ENCODE measurements around the gene MSI2. TPM values are rescaled to one million over a fixed set of nuclear protein-coding genes. Genes with fewer than 3 reads are reported as not detected.
"Not testable (repeated sequence)": the region's sequence is repeated elsewhere in the genome, so short reads cannot be mapped to it uniquely, and the experiment has no call there.

The MSI2 gene
- total and polyA plus RNA-seq, 2 experiments from 2014 or later, result 18.9 to 41.8 TPM

DNA sequence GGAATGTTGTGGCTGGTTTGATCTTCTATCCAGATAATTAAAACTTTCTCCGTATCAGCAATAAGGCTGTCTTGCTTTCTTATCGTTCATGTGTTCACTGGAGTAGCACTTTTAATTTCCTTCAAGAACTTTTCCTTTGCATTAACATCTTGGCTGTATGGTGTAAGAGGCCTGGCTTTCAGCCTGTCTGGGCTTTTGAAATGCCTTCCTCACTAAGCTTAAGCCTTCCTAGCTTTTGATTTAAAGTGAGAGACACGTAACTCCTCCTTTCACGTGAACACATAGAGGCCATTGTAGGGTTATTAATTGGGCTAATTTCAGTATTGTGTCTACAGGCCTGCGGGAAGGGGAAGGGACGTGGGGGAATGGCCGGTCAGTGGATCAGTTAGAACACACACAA is 42.9 kb downstream of the MSI2 start (continued):
- TF ChIP-seq, protein P1, sequence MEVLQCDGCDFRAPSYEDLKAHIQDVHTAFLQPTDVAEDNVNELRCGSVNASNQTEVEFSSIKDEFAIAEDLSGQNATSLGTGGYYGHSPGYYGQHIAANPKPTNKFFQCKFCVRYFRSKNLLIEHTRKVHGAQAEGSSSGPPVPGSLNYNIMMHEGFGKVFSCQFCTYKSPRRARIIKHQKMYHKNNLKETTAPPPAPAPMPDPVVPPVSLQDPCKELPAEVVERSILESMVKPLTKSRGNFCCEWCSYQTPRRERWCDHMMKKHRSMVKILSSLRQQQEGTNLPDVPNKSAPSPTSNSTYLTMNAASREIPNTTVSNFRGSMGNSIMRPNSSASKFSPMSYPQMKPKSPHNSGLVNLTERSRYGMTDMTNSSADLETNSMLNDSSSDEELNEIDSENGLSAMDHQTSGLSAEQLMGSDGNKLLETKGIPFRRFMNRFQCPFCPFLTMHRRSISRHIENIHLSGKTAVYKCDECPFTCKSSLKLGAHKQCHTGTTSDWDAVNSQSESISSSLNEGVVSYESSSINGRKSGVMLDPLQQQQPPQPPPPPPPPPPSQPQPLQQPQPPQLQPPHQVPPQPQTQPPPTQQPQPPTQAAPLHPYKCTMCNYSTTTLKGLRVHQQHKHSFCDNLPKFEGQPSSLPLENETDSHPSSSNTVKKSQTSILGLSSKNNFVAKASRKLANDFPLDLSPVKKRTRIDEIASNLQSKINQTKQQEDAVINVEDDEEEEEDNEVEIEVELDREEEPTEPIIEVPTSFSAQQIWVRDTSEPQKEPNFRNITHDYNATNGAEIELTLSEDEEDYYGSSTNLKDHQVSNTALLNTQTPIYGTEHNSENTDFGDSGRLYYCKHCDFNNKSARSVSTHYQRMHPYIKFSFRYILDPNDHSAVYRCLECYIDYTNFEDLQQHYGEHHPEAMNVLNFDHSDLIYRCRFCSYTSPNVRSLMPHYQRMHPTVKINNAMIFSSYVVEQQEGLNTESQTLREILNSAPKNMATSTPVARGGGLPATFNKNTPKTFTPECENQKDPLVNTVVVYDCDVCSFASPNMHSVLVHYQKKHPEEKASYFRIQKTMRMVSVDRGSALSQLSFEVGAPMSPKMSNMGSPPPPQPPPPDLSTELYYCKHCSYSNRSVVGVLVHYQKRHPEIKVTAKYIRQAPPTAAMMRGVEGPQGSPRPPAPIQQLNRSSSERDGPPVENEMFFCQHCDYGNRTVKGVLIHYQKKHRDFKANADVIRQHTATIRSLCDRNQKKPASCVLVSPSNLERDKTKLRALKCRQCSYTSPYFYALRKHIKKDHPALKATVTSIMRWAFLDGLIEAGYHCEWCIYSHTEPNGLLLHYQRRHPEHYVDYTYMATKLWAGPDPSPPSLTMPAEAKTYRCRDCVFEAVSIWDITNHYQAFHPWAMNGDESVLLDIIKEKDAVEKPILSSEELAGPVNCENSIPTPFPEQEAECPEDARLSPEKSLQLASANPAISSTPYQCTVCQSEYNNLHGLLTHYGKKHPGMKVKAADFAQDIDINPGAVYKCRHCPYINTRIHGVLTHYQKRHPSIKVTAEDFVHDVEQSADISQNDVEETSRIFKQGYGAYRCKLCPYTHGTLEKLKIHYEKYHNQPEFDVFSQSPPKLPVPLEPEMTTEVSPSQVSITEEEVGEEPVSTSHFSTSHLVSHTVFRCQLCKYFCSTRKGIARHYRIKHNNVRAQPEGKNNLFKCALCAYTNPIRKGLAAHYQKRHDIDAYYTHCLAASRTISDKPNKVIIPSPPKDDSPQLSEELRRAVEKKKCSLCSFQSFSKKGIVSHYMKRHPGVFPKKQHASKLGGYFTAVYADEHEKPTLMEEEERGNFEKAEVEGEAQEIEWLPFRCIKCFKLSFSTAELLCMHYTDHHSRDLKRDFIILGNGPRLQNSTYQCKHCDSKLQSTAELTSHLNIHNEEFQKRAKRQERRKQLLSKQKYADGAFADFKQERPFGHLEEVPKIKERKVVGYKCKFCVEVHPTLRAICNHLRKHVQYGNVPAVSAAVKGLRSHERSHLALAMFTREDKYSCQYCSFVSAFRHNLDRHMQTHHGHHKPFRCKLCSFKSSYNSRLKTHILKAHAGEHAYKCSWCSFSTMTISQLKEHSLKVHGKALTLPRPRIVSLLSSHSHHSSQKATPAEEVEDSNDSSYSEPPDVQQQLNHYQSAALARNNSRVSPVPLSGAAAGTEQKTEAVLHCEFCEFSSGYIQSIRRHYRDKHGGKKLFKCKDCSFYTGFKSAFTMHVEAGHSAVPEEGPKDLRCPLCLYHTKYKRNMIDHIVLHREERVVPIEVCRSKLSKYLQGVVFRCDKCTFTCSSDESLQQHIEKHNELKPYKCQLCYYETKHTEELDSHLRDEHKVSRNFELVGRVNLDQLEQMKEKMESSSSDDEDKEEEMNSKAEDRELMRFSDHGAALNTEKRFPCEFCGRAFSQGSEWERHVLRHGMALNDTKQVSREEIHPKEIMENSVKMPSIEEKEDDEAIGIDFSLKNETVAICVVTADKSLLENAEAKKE (CRISPR knock-in tag; IDR thresholded peaks at IDR 0.05), result no peak
- TF ChIP-seq STAT1 (IDR thresholded peaks at IDR 0.05; ENCODE audit: unreplicated experiment), result no peak

DNA sequence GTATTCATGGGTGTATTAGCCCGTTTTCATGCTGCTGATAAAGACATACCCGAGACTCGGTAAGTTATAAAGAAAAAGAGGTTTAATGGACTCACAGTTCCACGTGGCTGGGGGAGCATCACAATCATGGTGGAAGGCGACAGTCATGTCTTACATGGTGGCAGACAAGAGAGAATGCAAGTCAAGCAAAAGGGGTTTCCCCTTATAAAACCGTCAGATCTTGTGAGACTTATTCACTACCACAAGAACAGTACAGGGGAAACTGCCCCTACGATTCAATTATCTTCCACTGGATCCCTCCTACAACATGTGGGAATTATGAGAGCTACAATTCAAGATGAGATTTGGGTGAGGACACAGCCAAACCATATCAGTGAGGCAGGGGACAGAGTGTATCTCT is 44.3 kb downstream of the MSI2 start:
- peaks cover 49% of the 10 kb centered on the region for H3K36me3 Mint-ChIP-seq (ENCODE audit: low read depth)

DNA sequence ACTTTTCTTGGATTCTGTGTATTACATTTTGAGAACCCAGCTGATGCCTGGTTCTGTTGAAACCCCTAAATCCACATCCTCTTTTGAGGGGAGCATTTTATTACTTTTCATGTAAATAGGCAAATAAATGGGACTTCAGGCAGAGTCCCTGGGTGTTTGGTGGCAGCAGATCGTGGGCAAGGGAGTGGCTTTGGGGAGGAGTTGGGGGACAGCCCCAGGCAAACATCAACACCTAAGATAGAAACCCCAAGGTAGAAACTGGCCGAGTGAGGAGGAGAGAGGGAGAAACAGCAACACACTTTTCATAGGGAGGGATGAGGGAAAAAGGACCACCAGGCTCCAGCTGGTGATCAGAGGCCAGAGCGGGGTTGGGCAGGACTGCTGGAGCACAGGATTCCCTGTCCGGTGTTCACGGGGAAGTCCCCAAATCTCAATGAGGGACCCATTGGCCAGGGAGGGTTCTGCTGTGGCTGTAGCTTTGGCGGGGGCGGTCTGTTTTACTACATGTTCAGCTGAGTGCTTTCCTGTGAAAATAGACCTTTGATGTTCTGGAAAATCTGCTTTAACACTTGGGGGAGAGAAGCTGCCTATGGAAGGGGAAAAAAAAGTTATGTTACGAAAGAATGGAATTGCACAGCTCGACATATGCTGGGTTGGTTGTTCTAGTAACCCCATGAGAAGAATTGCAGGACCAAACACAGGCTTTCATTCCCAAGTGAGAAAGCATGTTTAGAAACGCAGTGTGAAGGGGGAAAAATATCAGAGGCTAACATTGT is 46.6 kb downstream of the MSI2 start:
- Mint-ChIP-seq H3K36me3 (ENCODE audit: low read depth) (peaks cover 30% of the 10 kb centered on the region), H3K4me3 (no peak overlapping the region), H3K9me3 (peaks cover 10% of the 10 kb centered on the region), H3K27me3 (ENCODE audit: insufficient read depth, low read depth, poor library complexity) (no peaks in the 10 kb centered on the region), H3K27ac (no peak overlapping the region; the same call in 1 of the 2 replicates), H3K4me1 (peaks cover 19% of the 10 kb centered on the region)
- Histone ChIP-seq H3K4me2 (no peak overlapping the region), H3K4me3 (no peak overlapping the region), H3F3A (replicated peaks; ENCODE audit: low read depth) (0 out of 2 replicates have a peak, but pooled peaks cover 3% of the 10 kb centered on the region), H4K20me1 (replicated peaks; ENCODE audit: insufficient read depth) (peaks cover 4% of the 10 kb centered on the region; the same call in 1 of the 2 replicates), H3K79me2 (replicated peaks; ENCODE audit: insufficient read depth) (peaks cover 15% of the 10 kb centered on the region), H3K9me2 (ENCODE audit: insufficient read depth) (no peaks in the 10 kb centered on the region), H2AFZ (no peak overlapping the region), H3K27me3 (ENCODE audit: insufficient read depth) (no peaks in the 10 kb centered on the region), H3K27ac (ENCODE audit: low read depth) (no peak overlapping the region; the same call in 1 of the 2 replicates), H3K4me1 (ENCODE audit: insufficient read depth) (peaks cover 14% of the 10 kb centered on the region; the same call in 1 of the 2 replicates), H3K36me3 (ENCODE audit: insufficient read depth) (peaks cover 4% of the 10 kb centered on the region)
- ATAC-seq, result no peak
- DNase-seq (ENCODE audit: low spot score), result no peak
- TF ChIP-seq, protein P2, sequence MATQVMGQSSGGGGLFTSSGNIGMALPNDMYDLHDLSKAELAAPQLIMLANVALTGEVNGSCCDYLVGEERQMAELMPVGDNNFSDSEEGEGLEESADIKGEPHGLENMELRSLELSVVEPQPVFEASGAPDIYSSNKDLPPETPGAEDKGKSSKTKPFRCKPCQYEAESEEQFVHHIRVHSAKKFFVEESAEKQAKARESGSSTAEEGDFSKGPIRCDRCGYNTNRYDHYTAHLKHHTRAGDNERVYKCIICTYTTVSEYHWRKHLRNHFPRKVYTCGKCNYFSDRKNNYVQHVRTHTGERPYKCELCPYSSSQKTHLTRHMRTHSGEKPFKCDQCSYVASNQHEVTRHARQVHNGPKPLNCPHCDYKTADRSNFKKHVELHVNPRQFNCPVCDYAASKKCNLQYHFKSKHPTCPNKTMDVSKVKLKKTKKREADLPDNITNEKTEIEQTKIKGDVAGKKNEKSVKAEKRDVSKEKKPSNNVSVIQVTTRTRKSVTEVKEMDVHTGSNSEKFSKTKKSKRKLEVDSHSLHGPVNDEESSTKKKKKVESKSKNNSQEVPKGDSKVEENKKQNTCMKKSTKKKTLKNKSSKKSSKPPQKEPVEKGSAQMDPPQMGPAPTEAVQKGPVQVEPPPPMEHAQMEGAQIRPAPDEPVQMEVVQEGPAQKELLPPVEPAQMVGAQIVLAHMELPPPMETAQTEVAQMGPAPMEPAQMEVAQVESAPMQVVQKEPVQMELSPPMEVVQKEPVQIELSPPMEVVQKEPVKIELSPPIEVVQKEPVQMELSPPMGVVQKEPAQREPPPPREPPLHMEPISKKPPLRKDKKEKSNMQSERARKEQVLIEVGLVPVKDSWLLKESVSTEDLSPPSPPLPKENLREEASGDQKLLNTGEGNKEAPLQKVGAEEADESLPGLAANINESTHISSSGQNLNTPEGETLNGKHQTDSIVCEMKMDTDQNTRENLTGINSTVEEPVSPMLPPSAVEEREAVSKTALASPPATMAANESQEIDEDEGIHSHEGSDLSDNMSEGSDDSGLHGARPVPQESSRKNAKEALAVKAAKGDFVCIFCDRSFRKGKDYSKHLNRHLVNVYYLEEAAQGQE (IDR thresholded peaks at IDR 0.05; ENCODE audit: unreplicated experiment), result no peak
- TF ChIP-seq POLR2AphosphoS5 (IDR thresholded peaks at IDR 0.05; ENCODE audit: low read depth) (no peak), ZNF331 (CRISPR knock-in tag; IDR thresholded peaks at IDR 0.05; ENCODE audit: low read depth) (no peak), ZNF114 (CRISPR knock-in tag; IDR thresholded peaks at IDR 0.05) (no peak), STAT1 (IDR thresholded peaks at IDR 0.05; ENCODE audit: unreplicated experiment) (no peak)
- TF ChIP-seq, protein P3, sequence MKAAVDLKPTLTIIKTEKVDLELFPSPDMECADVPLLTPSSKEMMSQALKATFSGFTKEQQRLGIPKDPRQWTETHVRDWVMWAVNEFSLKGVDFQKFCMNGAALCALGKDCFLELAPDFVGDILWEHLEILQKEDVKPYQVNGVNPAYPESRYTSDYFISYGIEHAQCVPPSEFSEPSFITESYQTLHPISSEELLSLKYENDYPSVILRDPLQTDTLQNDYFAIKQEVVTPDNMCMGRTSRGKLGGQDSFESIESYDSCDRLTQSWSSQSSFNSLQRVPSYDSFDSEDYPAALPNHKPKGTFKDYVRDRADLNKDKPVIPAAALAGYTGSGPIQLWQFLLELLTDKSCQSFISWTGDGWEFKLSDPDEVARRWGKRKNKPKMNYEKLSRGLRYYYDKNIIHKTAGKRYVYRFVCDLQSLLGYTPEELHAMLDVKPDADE (IDR thresholded peaks at IDR 0.05), result no peak

More for the DNA sequence above, 44.3 kb downstream of the MSI2 start:
- H3K4me1 Mint-ChIP-seq, result peaks cover 19% of the 10 kb centered on the region
- H3K27me3 Mint-ChIP-seq (ENCODE audit: insufficient read depth, low read depth, poor library complexity); H3K27ac Mint-ChIP-seq; H3K4me3 Mint-ChIP-seq; H3K27me3 ChIP-seq (ENCODE audit: insufficient read depth); H3K9me2 ChIP-seq (ENCODE audit: insufficient read depth); H3K4me3 ChIP-seq; H4K20me1 ChIP-seq (replicated peaks; ENCODE audit: insufficient read depth); H3F3A ChIP-seq (replicated peaks; ENCODE audit: low read depth); H3K36me3 ChIP-seq (ENCODE audit: insufficient read depth); H2AFZ ChIP-seq; ATAC-seq; H3K27ac ChIP-seq (ENCODE audit: low read depth); DNase-seq (ENCODE audit: low spot score); H3K4me2 ChIP-seq: not testable (repeated sequence)
- H3K9me3 Mint-ChIP-seq, result peaks cover 16% of the 10 kb centered on the region
- Histone ChIP-seq H3K4me1 (ENCODE audit: insufficient read depth) (peaks cover 14% of the 10 kb centered on the region), H3K79me2 (replicated peaks; ENCODE audit: insufficient read depth) (peaks cover 12% of the 10 kb centered on the region)

Measured in GM23338 (cell line).